Measurements from ENCODE around the gene SALL1. TPM values are rescaled to one million over a fixed set of nuclear protein-coding genes. Genes with fewer than 3 reads are reported as not detected.

The SALL1 gene
- total and polyA plus RNA-seq, 2 experiments from 2014 or later, result 9.4 to 22.7 TPM

DNA sequence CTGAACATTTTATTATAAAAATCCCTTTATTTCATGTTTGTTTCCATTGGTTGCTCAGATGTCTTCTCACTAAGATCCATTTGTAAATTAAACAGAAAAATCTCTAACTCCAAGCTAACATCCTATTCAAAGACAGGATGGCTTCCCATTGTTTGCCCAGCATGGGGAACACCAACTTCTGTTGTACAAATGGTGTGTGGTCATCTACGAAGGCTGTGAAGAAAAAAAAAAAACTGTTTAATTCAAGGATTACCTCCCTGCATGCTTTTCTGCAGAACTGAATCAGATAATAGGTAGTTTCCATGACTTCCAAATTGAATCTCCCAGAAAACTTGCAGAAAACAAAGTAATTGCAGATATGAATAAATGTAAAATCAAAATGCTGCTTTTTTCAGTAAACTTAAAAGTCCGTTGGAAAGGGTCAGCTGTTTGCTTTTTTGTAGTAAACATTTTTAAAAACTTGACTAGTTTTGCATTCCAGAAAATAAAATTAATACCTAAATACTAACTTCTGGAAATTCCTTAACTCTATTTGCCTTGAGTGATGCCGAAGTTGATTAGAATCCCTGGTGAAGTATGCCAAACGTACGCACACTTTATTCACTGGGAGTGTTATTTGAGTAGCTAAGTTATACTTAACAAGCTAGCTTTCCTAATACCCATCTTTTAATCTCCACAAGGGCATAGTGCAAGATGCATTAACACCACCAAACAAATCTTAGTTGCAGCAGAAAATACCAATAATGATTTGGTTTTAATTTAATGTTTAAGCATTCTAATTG, 7.7 kb downstream of the SALL1 start (continued):
- TF ChIP-seq, protein P1, sequence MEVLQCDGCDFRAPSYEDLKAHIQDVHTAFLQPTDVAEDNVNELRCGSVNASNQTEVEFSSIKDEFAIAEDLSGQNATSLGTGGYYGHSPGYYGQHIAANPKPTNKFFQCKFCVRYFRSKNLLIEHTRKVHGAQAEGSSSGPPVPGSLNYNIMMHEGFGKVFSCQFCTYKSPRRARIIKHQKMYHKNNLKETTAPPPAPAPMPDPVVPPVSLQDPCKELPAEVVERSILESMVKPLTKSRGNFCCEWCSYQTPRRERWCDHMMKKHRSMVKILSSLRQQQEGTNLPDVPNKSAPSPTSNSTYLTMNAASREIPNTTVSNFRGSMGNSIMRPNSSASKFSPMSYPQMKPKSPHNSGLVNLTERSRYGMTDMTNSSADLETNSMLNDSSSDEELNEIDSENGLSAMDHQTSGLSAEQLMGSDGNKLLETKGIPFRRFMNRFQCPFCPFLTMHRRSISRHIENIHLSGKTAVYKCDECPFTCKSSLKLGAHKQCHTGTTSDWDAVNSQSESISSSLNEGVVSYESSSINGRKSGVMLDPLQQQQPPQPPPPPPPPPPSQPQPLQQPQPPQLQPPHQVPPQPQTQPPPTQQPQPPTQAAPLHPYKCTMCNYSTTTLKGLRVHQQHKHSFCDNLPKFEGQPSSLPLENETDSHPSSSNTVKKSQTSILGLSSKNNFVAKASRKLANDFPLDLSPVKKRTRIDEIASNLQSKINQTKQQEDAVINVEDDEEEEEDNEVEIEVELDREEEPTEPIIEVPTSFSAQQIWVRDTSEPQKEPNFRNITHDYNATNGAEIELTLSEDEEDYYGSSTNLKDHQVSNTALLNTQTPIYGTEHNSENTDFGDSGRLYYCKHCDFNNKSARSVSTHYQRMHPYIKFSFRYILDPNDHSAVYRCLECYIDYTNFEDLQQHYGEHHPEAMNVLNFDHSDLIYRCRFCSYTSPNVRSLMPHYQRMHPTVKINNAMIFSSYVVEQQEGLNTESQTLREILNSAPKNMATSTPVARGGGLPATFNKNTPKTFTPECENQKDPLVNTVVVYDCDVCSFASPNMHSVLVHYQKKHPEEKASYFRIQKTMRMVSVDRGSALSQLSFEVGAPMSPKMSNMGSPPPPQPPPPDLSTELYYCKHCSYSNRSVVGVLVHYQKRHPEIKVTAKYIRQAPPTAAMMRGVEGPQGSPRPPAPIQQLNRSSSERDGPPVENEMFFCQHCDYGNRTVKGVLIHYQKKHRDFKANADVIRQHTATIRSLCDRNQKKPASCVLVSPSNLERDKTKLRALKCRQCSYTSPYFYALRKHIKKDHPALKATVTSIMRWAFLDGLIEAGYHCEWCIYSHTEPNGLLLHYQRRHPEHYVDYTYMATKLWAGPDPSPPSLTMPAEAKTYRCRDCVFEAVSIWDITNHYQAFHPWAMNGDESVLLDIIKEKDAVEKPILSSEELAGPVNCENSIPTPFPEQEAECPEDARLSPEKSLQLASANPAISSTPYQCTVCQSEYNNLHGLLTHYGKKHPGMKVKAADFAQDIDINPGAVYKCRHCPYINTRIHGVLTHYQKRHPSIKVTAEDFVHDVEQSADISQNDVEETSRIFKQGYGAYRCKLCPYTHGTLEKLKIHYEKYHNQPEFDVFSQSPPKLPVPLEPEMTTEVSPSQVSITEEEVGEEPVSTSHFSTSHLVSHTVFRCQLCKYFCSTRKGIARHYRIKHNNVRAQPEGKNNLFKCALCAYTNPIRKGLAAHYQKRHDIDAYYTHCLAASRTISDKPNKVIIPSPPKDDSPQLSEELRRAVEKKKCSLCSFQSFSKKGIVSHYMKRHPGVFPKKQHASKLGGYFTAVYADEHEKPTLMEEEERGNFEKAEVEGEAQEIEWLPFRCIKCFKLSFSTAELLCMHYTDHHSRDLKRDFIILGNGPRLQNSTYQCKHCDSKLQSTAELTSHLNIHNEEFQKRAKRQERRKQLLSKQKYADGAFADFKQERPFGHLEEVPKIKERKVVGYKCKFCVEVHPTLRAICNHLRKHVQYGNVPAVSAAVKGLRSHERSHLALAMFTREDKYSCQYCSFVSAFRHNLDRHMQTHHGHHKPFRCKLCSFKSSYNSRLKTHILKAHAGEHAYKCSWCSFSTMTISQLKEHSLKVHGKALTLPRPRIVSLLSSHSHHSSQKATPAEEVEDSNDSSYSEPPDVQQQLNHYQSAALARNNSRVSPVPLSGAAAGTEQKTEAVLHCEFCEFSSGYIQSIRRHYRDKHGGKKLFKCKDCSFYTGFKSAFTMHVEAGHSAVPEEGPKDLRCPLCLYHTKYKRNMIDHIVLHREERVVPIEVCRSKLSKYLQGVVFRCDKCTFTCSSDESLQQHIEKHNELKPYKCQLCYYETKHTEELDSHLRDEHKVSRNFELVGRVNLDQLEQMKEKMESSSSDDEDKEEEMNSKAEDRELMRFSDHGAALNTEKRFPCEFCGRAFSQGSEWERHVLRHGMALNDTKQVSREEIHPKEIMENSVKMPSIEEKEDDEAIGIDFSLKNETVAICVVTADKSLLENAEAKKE (CRISPR knock-in tag; IDR thresholded peaks at IDR 0.05), result no peak
- no peak for TF ChIP-seq EZH2phosphoT487 (IDR thresholded peaks at IDR 0.05; ENCODE audit: unreplicated experiment)
- TF ChIP-seq NANOG (IDR thresholded peaks at IDR 0.05; ENCODE audit: borderline replicate concordance), result no peak
- no peak for TF ChIP-seq ZNF331 (CRISPR knock-in tag; IDR thresholded peaks at IDR 0.05; ENCODE audit: low read depth)
- no peak for TF ChIP-seq EZH2 (IDR thresholded peaks at IDR 0.05; ENCODE audit: low read depth, unreplicated experiment)

DNA sequence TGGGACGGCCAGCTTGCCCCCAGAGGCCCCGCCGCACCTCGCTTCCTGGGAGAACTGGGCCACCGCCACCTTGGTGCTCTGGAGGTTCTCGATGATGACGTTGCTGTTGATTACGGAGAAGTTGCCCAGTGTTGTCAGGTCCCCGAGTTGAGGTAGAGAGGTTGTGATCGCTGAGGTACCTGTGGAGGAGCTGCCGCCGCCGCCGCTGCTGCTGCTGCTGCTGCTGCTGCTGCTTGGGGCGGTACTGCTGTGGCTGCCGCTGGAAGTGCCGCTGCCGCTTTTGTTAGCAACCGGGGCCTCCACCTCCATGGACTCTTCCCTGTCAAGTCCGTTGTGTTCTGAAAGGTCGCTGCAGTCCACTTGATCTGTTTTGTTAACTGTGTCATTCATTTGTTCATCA, 9.5 kb downstream of the SALL1 start:
- DNase-seq (ENCODE audit: low spot score) (no peak), ATAC-seq (0 out of 3 replicates have a peak, but pooled peaks have one; percentile 21)
- Mint-ChIP-seq H3K4me1 (peaks cover 66% of the 10 kb centered on the region), H3K36me3 (ENCODE audit: low read depth) (peaks cover 67% of the 10 kb centered on the region), H3K4me3 (no peak overlapping the region), H3K27me3 (ENCODE audit: insufficient read depth, low read depth, poor library complexity) (peaks cover 10% of the 10 kb centered on the region), H3K9me3 (no peaks in the 10 kb centered on the region), H3K27ac (no peak overlapping the region)
- H2AFZ ChIP-seq, result no peak overlapping the region
- H3K36me3 ChIP-seq (ENCODE audit: insufficient read depth), result peaks cover 4% of the 10 kb centered on the region
- H4K20me1 ChIP-seq (replicated peaks; ENCODE audit: insufficient read depth), result peaks cover 10% of the 10 kb centered on the region
- peaks cover 37% of the 10 kb centered on the region for H3K4me1 ChIP-seq (ENCODE audit: insufficient read depth)
- no peak overlapping the region for H3K4me2 ChIP-seq
- H3K9me2 ChIP-seq (ENCODE audit: insufficient read depth), result no peaks in the 10 kb centered on the region
- no peaks in the 10 kb centered on the region for H3K27me3 ChIP-seq (ENCODE audit: insufficient read depth)
- H3F3A ChIP-seq (replicated peaks; ENCODE audit: low read depth), result no peaks in the 10 kb centered on the region
- no peak overlapping the region for H3K4me3 ChIP-seq
- peaks cover 50% of the 10 kb centered on the region for H3K79me2 ChIP-seq (replicated peaks; ENCODE audit: insufficient read depth)
- H3K27ac ChIP-seq (ENCODE audit: low read depth), result no peak overlapping the region
- TF ChIP-seq EZH2 (IDR thresholded peaks at IDR 0.05; ENCODE audit: low read depth, unreplicated experiment) (no peak), ZNF331 (CRISPR knock-in tag; IDR thresholded peaks at IDR 0.05; ENCODE audit: low read depth) (no peak), ETS1 (IDR thresholded peaks at IDR 0.05) (no peak), ZNF114 (CRISPR knock-in tag; IDR thresholded peaks at IDR 0.05) (no peak)
- TF ChIP-seq, protein P1 (CRISPR knock-in tag; IDR thresholded peaks at IDR 0.05), result no peak
